HCEC 1CT (cell line): Measurements from ENCODE around the gene GSTP1.
A peak's percentile ranks its signal among the peaks of the same experiment; 100 is the strongest.
"Not testable (repeated sequence)": the region's sequence is repeated elsewhere in the genome, so short reads cannot be mapped to it uniquely, and the experiment has no call there.

Experiments
- DNase-seq: peaks from one replicate; pipeline ENCODE4 v3.0.0-alpha.2; 2017

The GSTP1 gene

DNA sequence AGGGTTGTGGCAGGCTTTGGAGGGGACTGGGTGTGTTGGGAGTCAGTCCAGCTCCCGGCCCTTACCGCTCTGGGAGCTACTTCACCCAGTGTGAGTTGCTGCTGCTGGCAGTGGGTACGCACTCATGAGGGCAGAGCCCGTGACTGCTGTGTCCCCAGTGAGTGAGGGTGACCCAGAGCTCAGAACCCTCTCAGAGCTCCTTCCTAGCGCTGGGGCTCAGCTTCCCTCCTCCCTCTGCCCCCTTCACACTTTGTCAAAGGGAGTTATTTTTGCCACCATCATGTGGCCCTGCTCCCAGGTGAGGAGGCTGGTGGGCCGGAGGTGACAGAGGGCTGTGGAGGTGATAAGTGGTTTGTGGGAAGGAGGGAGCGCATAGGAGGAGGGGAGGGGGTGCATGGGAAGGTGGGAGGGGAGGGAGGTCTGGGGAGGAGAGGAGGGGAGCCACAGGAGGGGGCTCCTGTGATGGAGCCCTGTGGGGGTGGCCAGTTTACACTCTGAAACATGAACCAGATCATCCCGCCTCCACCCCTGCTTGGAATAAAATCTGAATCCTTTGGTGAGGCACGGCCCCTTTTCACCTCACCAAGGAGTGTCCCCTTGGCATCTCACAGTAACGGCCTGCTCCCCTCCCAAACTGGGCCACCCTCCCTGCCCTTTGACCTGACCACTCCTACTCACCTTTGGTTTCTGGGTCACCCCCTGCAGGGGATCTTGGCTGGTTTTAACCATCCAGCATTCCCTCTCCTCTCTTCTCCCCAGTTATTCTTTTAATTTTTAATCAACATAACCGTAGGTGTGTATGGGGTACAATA, 33.0 kb downstream of the GSTP1 start:
- no peak for DNase-seq

DNA sequence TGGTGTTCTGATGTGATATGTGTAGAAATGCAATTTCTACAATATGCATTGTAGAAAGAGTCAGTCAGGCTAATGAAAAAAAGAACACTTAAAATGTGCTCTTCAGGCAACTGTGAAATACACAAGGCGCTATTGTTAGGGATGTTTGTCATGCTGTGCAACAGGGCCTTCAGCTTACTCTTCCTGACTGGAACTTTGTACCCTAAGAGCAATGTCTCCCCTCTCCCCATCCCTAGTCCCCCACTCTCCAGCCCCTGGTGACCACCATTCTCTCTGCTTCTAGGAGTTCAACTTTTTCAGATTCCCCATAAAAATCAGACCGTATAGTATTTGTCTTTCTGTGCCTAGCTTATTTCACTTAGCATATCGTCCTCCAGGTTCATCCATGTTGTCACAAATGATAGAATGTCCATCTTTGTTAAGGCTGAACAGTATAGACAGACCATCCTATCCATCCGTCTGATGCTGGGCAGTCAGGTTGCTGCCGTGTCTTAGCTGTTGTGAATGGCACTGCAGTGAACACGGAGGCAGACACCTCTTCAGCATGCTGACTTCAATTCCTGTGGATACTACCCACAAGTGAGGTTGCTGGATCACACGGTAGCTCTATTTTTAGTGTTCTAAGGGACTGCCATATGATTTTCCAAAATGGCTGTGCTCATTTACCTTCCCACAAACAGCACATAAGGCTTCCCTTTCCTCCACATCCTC, 33.8 kb downstream of the GSTP1 start:
- no peak for DNase-seq

DNA sequence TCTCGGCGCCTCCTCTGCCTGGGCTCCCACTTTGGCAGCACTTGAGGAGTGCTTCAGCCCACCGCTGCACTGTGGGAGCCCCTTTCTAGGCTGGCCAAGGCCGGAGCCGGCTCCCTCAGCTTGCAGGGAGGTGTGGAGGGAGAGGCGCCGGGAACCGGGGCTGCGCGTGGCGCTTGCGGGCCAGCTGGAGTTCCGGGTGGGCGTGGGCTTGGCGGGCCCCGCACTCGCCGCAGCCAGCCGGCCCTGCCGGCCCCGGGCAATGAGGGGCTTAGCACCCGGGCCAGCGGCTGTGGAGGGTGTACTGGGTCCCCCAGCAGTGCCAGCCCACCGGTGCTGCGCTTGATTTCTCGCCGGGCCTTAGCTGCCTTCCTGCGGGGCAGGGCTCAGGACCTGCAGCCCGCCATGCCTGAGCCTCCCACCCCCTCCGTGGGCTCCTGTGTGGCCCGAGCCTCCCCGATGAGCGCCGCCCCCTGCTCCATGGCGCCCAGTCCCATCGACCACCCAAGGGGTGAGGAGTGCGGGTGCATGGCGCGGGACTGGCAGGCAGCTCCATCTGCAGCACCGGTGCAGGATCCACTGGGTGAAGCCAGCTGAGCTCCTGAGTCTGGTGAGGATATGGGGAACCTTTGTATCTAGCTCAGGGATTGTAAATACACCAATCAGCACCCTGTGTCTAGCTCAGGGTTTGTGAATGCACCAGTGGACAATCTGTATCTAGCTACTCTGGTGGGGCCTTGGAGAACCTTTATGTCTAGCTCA, 35.5 kb downstream of the GSTP1 start:
- DNase-seq: not testable (repeated sequence)

DNA sequence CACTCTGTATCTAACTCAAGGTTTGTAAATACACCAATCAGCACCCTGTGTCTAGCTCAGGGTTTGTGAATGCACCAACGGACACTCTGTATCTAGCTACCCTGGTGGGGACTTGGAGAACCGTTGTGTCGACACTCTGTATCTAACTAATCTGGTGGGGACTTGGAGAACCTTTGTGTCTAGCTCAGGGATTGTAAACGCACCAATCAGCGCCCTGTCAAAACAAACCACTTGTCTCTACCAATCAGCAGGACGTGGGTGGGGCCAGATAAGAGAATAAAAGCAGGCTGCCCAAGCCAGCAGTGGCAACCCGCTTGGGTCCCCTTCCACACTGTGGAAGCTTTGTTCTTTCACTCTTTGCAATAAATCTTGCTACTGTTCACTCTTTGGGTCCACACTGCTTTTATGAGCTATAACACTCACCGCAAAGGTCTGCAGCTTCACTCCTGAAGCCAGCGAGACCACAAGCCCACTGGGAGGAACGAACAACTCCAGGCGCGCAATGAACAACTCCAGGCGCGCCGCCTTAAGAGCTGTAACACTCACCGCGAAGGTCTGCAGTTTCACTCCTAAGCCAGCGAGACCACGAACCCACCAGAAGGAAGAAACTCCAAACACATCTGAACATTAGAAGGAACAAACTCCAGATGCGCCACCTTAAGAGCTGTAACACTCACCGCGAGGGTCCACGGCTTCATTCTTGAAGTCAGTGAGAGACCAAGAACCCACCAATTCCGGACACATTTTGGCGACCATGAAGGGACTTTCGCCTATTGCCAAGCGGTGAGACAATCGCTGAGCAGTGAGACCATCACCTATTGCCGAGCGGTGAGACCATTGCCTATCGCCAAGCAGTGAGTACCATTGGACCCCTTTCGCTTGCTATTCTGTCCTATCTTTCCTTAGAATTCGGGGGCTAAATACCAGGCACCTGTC, 36.3 kb downstream of the GSTP1 start:
- not testable (repeated sequence) for DNase-seq

DNA sequence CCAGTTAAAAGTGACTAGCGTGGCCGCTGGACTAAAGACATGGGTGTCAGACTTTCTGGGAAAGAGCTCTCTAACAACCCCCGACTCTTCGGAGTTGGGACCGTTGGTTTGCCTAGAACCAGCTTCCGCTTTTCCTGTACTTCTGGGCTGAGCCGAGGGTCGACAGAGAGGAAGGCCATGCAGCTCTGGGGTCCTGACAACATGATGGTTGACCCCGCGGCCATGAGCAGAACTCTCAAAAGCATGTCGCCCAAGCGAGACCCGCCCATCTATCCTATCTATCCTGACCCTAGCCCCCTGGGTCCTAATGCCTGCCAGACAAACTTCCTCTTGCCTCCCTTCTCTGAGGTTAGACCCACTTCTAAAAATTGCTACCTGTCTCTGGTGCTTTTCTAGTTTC, 37.0 kb downstream of the GSTP1 start:
- not testable (repeated sequence) for DNase-seq

DNA sequence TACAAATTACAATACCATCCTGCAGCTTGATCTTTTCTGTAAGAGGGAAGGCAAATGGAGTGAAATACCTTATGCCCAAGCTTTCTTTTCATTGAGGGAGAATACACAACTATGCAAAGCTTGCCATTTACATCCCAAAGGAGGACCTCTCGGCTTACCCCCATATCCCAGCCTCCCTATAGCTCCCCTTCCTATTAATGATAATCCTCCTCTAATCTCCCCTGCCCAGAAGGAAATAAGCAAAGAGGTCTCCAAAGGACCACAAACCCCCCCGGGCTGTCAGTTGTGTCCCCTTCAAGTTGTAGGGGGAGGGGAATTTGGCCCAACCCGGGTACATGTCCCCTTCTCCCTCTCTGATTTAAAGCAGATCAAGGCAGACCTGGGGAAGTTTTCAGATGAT, 38.3 kb downstream of the GSTP1 start:
- not testable (repeated sequence) for DNase-seq

DNA sequence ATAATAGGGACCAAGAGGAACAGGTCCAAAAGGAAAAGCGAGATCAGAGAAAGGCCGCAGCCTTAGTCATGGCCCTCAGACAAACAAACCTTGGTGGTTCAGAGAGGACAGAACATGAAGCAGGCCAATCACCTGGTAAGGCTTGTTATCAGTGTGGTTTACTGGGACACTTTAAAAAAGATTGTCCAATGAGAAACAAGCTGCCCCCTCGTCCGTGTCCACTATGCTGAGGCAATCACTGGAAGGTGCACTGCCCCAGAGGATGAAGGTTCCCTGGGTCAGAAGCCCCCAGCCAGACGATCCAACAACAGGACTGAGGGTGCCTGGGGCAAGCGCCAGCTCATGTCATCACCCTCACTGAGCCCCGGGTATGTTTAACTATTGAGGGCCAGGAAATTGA, 39.3 kb downstream of the GSTP1 start:
- not testable (repeated sequence) for DNase-seq

DNA sequence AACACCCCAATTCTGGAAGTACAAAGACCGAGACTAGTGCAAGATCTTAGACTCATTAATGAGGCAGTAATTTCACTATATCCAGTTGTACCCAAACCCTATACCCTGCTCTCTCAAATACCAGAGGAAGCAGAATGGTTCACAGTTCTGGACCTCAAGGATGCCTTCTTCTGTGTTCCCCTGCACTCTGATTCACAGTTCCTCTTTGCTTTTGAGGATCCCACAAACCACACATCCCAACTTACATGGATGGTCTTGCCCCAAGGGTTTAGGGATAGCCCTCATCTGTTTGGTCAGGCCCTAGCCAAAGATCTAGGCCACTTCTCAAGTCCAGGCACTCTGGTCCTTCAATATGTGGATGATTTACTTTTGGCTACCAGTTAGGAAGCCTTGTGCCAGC, 40.2 kb downstream of the GSTP1 start:
- DNase-seq: not testable (repeated sequence)

DNA sequence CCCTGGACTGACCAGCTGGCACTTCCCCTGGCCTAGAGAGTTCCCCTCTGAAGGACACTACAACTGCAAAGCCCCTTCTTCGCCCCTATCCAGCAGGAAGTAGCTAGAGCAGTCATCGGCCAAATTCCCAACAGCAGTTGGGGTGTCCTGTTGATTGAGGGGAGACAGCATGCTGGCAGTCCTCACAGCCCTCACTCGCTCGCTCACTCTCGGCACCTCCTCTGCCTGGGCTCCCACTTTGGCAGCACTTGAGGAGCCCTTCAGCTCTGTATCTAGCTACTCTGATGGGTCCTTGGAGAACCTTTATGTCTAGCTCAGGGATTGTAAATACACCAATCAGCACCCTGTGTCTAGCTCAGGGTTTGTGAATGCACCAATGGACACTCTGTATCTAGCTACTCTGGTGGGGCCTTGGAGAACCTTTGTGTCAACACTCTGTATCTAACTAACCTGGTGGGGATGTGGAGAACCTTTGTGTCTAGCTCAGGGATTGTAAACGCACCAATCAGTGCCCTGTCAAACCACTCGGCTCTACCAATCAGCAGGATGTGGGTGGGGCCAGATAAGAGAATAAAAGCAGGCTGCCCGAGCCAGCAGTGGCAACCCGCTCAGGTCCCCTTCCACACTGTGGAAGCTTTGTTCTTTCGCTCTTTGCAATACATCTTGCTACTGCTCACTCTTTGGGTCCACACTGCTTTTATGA, 42.7 kb downstream of the GSTP1 start:
- not testable (repeated sequence) for DNase-seq

DNA sequence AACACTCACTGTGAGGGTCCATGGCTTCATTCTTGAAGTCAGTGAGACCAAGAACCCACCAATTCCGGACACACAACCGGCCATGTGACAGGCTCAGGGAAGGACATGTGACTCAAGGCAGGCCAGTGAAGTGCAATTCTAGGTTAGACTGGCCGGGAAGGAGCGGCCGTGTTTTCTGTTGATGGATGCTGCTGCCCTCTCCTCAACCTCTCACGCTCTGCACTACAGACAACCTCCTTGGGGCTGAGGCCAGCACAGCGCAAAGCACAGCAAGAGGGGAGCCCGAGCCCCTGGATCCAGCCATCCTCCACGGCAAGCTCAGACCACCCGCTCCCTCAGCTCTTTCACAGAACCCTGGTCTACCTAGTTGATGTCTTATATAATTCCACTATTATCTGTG, 43.4 kb downstream of the GSTP1 start:
- DNase-seq: no peak

DNA sequence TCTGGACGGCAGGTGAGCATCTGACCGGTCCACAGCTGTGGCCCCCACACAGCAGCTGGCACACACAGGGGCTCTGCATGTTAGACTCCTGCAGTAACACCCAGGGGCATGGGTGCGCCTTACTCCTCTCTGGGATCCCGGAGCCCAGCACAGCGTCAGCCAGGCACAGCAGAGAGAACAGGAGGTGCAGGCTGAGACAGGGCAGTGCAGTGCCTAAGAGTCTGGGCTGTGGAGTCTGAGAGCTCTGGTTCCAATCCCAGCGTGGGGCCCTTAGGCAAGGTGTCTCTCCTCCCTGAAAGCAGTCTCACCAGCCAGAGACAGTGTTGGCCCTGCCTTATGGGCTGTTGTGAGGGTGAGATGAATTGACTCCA, 43.8 kb downstream of the GSTP1 start:
- no peak for DNase-seq

DNA sequence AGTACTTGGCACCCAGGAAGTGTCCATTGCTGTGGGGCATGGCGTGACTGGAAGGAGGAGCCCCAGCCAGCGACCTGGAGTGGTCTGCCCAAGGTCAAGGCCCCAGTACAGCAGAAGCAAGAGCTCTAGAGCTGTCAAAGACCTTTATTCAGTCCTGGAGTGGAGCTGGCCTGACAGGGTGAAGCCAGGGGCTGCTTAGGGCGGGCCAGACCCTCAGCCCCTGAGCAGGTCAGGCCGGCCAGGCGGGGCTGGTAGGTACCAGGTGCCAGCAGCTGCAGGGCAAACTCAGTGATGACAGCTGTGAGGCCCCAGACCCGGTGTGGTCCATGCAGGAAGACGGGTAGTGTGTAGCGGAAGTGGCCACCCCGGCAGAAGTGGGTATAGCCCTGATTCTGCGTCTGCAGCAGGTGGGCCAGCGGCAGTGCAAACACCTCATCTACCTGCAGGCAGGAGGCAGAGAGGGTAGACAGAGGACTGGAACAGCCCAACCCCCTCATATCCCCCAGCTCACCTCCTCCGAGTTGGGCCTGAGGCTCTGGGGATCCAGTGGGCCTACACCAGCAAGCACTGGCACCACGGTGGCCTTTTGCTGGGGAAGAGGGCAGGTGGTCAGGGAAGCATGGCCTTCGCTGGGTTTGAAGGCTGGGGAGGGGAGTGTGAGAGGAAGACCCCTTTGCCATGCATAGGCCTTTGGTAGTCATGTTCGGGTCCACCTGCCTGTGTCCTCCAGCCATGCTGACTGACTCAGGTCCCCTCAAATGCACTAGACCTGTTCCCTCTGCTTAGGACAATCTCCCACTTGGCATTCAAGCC, 44.4 kb downstream of the GSTP1 start:
- DNase-seq: no peak

DNA sequence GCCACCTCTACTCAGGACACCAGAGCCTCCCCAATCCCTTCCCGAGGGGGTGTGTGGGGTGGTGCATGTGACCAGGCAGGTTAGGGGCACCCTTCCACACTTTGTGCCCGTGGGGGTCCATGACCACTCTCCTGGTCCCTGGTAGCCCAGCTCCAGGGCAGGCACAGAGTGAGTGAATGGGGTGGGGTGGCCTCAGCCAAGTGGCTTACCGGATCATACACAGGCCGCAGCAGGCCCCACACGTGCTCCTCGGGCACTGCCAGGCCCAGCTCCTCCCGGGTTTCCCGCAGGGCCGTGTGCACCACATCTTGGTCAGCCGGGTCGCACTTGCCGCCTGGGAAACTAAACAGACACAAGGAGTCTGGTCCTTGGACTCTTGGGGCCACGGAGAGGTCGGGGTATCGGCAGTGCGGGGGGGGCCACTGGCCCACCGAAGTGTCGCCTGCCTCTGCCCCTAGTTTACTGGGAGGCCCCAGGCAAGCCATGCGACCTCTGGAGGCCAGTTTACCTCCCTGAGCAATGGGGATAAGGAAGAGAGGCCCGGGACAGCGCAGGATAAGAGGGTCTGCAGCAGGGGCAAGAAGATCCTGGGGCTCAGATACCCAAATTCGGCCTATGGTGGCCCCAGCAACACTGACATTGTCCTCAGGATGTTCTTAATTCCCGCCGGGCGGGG, 45.2 kb downstream of the GSTP1 start:
- no peak for DNase-seq

DNA sequence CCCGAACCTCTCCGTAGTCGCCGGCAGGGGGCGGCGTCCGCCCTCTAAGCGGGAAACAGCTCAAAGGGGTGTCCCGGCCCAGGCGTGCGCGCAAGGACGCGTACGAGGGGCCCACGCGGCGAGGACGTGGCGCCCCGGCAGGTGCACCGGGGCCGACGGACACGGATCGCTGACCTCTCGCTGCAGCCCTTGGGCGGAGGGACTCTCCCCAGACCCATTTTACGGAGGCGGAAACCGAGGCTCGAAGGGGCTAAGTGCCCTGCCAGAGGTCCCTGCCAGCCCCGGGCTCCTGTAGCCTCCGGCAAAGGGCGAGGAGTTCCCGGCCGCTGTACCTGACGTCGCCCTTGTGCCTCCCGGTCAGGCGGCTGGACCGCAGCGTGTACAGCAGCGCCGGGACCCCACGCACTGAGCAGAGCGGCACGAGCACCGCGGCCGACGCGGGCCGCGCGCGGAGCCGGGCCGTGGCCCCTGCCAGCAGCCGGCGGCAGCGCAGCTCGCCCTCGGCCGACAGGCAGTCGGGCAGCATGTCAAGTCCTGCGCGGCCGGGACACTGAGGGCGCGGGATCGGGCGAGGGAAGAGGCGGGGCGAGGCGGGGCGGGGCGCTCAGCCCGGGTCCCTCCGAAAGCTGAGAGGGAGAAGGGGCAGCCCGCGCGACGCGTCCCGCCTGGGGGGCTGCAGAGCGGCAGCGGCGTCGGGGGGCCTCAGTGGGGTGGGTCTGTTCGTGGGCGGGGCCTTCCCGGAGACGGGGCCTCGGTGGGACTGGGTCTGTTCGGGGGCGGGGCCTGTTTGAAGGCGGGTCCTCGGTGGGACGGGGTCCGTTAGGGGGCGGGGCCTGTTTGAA, 46.0 kb downstream of the GSTP1 start, which contains the start of gene NUDT8:
TSS of gene NUDT8 (minus strand) at position 552 of the 842 bp plus-strand sequence. CDS start at position 526, 26 bp downstream.
- peak; percentile 75 for DNase-seq

DNA sequence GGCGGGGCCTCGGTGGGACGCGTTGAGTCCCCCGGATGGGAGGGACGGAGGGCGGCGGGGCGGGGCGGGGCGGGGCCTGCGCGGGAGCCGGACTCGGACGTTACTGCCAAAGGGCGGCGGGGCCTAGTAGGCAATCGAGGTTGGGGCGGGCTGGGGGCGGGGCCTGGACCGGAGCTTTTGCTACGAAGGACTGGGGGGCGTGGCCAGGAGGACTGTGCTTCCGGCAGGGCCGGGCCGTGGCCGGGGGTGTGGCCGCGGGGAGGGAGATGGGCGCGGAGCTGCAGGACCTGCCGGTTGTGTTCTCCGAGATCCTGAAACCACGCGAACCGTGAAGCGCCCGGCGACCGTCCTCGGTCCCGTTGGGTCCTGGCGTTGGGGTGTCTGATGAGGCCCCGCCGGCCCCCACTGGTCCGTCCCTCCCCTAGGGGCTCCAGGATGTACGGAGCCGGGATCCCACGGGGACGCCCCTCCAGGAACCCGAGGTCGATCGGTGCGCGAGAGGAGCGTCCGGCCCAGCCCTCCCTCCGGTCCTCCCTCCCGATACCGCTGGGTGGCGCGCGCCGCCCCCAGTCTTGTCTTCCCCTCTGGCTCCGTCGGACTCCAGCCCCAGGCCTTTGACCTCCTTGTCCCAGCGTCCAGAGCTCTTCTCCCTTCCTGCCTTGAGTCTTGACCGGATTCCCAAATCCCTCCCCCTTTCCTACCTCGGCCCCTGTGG, 46.8 kb downstream of the GSTP1 start:
- DNase-seq: peak; percentile 98

DNA sequence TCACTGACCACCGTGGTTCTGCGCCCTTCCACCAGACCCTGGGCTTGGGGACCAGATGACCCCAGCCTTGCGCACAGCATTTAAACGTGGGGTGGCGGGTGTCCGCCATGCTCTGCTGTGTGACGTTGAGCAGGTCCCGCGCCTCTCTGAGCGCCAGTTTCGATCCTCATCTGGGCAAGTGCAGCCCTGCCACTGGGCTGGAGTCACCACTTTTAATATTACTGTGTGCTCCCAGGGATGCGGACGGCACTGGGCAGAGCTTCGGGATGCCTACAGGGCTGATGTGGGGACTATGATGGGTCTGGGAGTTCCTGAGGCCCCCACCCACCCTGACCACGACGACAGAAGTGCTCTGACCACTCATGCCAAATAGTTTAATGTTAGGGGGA, 47.3 kb downstream of the GSTP1 start:
- no peak for DNase-seq

DNA sequence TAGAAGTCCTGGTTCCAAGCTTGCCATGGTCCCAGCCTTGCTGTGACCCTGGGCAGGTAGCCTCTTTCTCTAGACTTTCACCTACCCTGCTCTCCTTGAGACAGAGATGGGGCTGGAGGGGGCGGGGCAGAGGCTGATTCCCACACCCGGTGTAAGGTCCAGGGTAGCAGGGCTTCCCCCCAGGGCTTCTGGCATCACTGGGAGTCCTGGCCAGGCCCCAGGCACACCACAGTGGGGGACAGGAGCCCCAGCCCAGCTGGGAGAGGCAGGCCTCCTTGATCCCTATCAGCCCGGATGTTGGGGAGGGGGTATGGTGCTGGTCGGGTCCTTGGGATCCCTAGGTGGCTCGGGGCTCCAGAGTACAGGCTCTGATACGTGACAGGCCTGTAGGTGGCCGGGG, 47.8 kb downstream of the GSTP1 start:
- DNase-seq: no peak

DNA sequence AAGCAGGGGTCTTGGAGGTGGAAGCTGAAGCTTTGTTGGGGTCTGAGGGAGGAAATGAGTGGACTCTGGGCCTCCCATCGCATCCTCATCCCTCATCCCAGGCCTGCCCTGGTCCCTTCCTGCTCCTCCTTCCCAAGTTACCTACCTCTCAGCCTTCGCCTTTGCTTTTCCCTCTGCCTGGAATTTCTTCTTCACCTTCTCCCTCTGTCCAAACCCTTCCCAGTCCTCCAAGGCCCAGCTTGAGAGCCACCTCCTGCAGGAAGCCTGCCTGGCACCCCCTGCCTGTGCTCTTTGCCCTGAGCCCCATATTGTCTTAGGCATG, 48.2 kb downstream of the GSTP1 start:
- no peak for DNase-seq
